Measurements from ENCODE around the gene OSR1.

The OSR1 gene

DNA sequence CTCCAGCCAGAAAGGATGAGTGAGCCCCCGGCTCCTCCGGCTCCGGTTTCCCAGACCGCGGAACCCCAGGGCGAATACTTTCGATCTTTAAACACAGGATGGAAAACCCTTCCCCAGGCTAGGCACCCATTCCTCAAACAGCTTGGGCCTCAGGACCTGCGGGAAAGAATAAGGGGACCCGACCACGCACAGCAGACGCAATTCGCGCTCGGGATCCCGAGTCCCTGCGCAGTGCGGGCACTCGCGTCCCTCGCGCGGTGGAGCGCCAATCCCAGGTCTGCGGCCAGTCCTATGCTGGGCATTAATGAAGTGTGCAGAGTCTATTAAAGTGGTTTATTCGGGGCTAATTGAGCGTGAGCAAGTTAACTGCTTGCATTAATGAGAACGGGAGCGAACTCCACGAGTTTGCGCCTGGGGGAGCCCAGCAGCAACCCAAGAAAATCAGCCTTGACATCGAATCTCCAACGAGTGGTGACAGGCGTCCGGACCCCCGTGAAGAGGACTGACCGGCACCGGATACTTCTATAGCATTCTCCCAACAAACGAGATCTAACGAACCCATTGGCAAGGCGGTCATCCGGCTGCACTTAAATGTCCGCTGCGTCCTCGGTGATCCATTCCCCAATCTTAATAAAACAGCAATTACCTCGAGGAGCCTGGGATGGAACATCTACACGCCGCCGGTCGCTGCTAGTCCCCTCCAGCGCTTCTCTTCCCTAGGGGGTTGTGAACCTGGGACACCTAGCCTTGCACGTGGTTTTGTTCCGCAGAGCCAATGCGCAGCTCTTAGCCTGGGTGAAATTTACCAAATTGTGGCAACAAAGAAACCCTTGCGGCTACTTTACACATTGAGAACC, 1.6 kb downstream of the OSR1 start:
- Histone ChIP-seq H3K9ac (ENCODE audit: low read length) (no peak overlapping the region), H3K36me3 (ENCODE audit: control insufficient read depth, low read depth, low read length) (no peaks in the 10 kb centered on the region), H3K9me3 (ENCODE audit: control insufficient read depth, low read depth, low read length) (no peaks in the 10 kb centered on the region), H3K4me1 (ENCODE audit: control insufficient read depth, low read depth, low read length) (peaks cover 28% of the 10 kb centered on the region), H3K27ac (ENCODE audit: low read length) (no peak overlapping the region), H3K27me3 (ENCODE audit: control insufficient read depth, insufficient read depth, low read length) (peaks cover 99% of the 10 kb centered on the region), H3K4me3 (ENCODE audit: low read length) (peak overlapping the region; percentile 32)

DNA sequence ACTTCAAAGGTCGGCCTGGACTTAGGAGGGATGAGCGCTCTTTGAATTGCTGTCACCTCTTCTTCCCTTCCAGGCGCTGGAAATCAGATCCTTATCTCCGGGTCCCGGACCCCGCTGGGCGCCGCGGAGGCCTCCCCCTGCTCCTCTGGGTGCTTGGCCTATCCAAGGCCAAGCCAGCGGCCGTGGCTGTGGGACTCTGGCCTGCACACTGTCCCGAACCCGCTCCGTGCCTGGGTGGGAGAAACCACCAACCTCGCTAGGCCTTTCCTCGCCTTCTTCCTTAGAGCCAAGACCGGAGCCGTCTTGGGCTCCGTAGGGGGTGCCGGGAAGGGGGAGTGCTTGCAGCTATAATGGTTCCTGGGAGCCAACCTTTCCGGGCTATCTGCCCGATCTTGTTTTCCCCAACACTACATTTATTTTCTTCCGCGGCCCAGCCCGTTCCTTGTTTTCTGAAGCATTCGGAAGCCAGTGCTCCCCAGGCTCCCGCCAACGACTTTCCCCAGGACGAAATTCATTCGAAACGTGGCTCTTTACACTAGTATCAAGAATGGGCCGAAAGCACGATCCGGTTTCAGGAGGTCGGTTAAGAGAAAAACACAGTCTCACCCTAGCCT, 2.4 kb downstream of the OSR1 start:
- Histone ChIP-seq H3K27me3 (ENCODE audit: control insufficient read depth, insufficient read depth, low read length) (peaks cover 99% of the 10 kb centered on the region), H3K36me3 (ENCODE audit: control insufficient read depth, low read depth, low read length) (no peaks in the 10 kb centered on the region), H3K4me1 (ENCODE audit: control insufficient read depth, low read depth, low read length) (peaks cover 25% of the 10 kb centered on the region), H3K27ac (ENCODE audit: low read length) (no peak overlapping the region), H3K9ac (ENCODE audit: low read length) (no peak overlapping the region), H3K4me3 (ENCODE audit: low read length) (peak overlapping the region; percentile 32), H3K9me3 (ENCODE audit: control insufficient read depth, low read depth, low read length) (no peaks in the 10 kb centered on the region)

DNA sequence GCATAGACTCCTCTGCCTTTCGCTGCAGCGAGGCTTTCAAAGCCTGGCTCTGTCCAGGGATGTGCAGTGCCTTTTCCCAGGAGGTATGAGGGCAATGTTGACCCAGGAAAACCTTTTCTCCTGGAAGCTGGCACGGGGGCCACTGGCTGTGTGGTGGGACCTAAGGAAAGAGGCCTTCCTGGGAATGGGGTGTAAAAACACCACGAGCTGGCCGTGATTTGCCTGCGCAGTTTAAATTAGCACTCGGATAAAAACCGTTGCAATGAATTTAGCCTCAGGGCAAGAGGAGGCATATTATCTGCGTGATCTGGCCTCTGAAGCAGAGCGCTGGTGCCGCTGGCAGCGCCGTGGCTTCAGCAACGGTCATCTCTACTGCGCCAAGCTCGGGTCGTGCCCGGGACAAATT, 3.0 kb downstream of the OSR1 start:
- no peak overlapping the region for H3K4me3 ChIP-seq (ENCODE audit: low read length)
- peaks cover 99% of the 10 kb centered on the region for H3K27me3 ChIP-seq (ENCODE audit: control insufficient read depth, insufficient read depth, low read length)
- H3K4me1 ChIP-seq (ENCODE audit: control insufficient read depth, low read depth, low read length) = peaks cover 31% of the 10 kb centered on the region
- H3K9ac ChIP-seq (ENCODE audit: low read length) = no peak overlapping the region
- H3K36me3 ChIP-seq (ENCODE audit: control insufficient read depth, low read depth, low read length) = no peaks in the 10 kb centered on the region
- H3K27ac ChIP-seq (ENCODE audit: low read length) = no peak overlapping the region
- no peaks in the 10 kb centered on the region for H3K9me3 ChIP-seq (ENCODE audit: control insufficient read depth, low read depth, low read length)

DNA sequence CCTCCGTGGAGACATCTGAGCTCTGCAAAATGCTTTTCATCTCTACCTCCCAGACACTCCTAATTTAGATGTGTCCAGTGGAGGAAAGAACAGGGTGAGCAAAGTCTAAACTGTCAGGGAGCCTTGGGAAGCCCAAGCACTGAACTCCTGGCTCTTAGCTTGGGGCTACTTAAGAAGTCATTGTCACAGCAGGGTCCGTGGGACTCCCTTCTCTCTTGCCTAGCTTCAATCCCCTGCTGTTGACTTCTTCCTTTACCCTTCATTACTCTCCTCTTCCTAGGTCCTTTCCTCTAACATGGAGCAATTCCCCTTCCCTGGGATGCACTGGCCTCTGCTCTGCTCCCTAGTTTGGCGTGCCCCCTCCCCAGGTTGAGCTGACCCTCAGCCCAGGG, 3.4 kb downstream of the OSR1 start:
- Histone ChIP-seq H3K4me1 (ENCODE audit: control insufficient read depth, low read depth, low read length) (peaks cover 31% of the 10 kb centered on the region), H3K27me3 (ENCODE audit: control insufficient read depth, insufficient read depth, low read length) (peaks cover 99% of the 10 kb centered on the region)

DNA sequence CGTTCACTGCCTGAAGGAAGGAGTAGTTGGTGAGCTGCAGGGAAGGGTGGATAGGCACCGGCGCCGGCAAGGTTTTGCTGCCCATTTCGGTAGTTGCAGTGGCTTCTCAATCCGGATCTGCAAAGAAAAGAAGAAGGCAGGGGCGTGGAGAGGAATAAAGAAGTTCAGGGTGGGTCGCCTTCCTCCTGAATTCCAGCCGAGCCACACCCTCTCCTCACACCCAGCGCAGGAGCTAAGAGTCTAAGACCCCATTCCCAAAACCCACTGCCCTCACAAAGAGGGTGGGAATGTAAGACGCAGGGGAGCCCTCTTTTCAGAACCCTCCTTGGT, 4.7 kb downstream of the OSR1 start:
- Histone ChIP-seq H3K27me3 (ENCODE audit: control insufficient read depth, insufficient read depth, low read length) (peaks cover 99% of the 10 kb centered on the region), H3K4me1 (ENCODE audit: control insufficient read depth, low read depth, low read length) (peaks cover 31% of the 10 kb centered on the region), H3K9ac (ENCODE audit: low read length) (no peak overlapping the region), H3K36me3 (ENCODE audit: control insufficient read depth, low read depth, low read length) (no peaks in the 10 kb centered on the region), H3K27ac (ENCODE audit: low read length) (no peak overlapping the region), H3K4me3 (ENCODE audit: low read length) (no peak overlapping the region), H3K9me3 (ENCODE audit: control insufficient read depth, low read depth, low read length) (no peaks in the 10 kb centered on the region)

More for the DNA sequence above, 3.4 kb downstream of the OSR1 start:
- H3K9me3 ChIP-seq (ENCODE audit: control insufficient read depth, low read depth, low read length) = no peaks in the 10 kb centered on the region
- no peak overlapping the region for H3K4me3 ChIP-seq (ENCODE audit: low read length)
- no peak overlapping the region for H3K9ac ChIP-seq (ENCODE audit: low read length)
- no peaks in the 10 kb centered on the region for H3K36me3 ChIP-seq (ENCODE audit: control insufficient read depth, low read depth, low read length)
- no peak overlapping the region for H3K27ac ChIP-seq (ENCODE audit: low read length)

DNA sequence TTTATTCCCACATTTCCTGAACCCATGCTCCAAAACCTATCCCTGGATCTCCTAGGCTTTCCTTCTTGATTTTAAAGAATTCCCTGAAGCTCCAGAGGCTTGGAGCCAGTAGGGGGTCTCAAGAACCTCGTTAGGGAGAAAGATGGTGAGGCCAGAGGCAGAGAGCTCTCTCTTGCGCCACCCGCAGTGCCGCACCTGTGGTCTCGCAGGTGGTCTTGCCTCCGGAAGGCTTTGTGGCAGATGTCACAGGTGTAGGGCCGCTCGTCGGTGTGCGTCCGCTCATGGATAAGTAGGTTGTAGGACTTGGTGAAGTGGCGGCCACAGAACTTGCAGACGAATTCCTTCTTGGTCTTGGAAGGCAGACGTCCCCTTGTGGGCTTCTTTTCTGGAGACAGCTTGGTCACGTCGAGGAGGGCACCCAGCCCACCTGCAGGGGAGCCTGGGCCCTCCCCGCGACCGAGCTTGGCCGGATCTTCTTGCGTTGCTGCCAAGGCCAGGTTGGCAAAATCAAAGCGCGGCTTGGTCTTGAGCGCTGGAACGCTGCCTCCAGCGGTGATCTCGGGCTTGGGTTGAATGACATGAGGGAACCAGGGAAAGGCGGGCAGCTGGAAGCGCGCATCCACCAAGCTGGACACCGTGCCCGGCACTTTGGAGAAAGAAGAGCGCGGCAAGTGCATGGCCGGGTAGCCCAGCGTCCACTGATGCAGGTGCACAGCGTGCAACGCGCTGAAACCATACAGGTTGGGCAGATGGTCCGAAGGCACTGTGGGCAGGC, 5.3 kb downstream of the OSR1 start:
- H3K36me3 ChIP-seq (ENCODE audit: control insufficient read depth, low read depth, low read length) = no peaks in the 10 kb centered on the region
- H3K9ac ChIP-seq (ENCODE audit: low read length) = no peak overlapping the region
- peaks cover 31% of the 10 kb centered on the region for H3K4me1 ChIP-seq (ENCODE audit: control insufficient read depth, low read depth, low read length)
- H3K4me3 ChIP-seq (ENCODE audit: low read length) = no peak overlapping the region
- H3K27me3 ChIP-seq (ENCODE audit: control insufficient read depth, insufficient read depth, low read length) = peaks cover 99% of the 10 kb centered on the region
- no peak overlapping the region for H3K27ac ChIP-seq (ENCODE audit: low read length)
- H3K9me3 ChIP-seq (ENCODE audit: control insufficient read depth, low read depth, low read length) = no peaks in the 10 kb centered on the region

DNA sequence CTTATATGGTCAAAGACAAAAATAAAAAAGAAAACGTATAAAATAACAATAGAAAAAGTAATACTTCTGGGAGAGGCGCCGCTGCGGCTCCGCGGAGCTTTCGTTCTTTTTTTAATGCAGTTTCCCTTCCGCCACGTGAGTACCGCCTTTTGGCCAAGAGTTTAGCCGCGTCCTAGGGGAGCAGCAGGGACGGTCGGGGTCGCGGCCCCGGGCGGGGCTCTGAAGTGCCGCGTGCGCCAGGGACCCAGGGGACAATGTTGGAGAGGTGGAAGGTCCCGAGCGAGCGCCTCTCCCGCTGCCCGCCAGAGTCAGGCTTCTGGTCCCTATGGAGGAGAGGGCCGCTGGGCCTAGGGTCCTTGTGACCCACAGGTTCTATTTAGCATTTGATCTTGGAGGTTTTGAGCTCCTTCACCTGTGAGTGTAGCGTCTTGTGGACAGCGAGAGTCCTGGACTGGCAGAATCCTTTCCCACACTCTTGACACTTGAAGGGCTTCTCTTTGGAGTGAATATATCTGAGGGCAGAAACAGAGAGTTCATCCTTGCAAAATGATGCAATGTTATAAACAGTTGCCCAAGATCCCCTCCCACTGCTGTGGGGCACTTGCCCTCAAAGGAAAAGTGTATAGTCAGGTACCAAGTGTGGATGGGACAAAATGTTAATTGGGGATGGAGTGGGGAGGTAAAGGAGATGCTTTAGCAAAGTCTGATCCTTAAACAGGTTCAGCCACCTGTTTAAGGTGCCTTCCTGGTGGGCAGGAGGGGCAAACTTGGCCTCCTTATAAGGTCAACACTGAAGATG, 6.3 kb downstream of the OSR1 start:
- Histone ChIP-seq H3K9me3 (ENCODE audit: control insufficient read depth, low read depth, low read length) (no peaks in the 10 kb centered on the region), H3K9ac (ENCODE audit: low read length) (no peak overlapping the region)

DNA sequence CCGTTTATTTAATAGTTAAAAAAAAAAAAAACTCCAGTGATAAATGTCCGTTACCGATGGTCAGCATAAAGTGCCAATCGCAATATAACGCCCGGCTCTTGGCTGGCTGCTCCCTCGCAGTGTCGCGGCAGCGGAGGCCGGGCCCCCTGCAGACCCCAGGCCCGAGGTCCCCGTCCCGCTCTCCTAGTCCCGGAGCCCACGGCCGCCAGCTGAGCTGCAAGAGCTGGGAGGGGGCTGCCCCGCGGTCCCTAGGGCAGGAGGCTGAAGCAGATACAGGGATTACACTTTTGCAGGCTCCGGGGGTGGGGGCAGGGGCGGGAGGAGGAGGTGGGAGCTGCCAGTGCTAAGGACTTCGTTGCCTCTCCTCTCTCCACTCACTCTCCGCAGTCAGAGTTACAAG, 6.9 kb downstream of the OSR1 start:
- peaks cover 18% of the 10 kb centered on the region for H3K4me1 ChIP-seq (ENCODE audit: control insufficient read depth, low read depth, low read length)
- H3K27me3 ChIP-seq (ENCODE audit: control insufficient read depth, insufficient read depth, low read length) = peaks cover 95% of the 10 kb centered on the region
- no peaks in the 10 kb centered on the region for H3K9me3 ChIP-seq (ENCODE audit: control insufficient read depth, low read depth, low read length)
- no peak overlapping the region for H3K9ac ChIP-seq (ENCODE audit: low read length)
- H3K27ac ChIP-seq (ENCODE audit: low read length) = no peak overlapping the region
- peak overlapping the region; percentile 32 for H3K4me3 ChIP-seq (ENCODE audit: low read length)
- no peaks in the 10 kb centered on the region for H3K36me3 ChIP-seq (ENCODE audit: control insufficient read depth, low read depth, low read length)

More for the DNA sequence above, 6.3 kb downstream of the OSR1 start:
- H3K36me3 ChIP-seq (ENCODE audit: control insufficient read depth, low read depth, low read length) = no peaks in the 10 kb centered on the region
- H3K27me3 ChIP-seq (ENCODE audit: control insufficient read depth, insufficient read depth, low read length) = peaks cover 95% of the 10 kb centered on the region
- H3K4me1 ChIP-seq (ENCODE audit: control insufficient read depth, low read depth, low read length) = peaks cover 24% of the 10 kb centered on the region
- peak overlapping the region; percentile 32 for H3K4me3 ChIP-seq (ENCODE audit: low read length)
- no peak overlapping the region for H3K27ac ChIP-seq (ENCODE audit: low read length)

DNA sequence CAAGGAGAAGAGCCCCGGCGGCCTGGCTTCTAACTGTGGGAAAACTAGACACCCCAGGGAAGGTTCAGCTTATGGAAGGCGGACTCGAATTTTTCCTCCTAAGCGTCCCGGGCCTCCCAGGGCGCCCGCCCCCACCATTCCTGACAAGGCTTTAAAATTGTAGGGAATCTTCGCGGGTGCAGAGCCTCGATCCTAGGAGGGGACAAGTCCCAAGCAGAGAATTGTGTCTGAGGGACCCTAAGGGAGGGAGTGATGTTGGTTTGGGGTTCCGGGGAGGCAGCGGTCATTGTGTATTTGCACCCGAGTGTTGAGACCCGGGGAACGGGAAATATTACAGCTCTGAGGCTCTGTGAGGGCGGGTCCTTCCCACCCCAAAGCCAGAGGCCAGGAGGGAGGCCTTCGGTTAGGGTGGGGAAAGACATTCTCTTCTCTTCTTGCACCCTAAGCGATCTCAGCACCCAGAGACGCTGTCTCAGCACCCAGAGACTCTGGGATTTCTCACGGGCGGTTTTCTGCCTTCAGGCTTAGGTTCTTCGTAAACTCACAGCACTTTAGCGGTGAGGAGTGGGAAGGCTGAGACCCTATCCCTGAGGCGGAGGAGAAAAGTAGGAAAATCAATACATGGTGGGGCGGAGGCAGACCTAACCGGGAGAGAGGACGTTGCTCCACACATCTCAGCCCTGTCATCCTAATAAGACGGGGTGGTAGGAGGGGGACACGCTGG, 7.6 kb downstream of the OSR1 start:
- Histone ChIP-seq H3K36me3 (ENCODE audit: control insufficient read depth, low read depth, low read length) (no peaks in the 10 kb centered on the region), H3K4me1 (ENCODE audit: control insufficient read depth, low read depth, low read length) (peaks cover 14% of the 10 kb centered on the region), H3K4me3 (ENCODE audit: low read length) (peak overlapping the region; percentile 51), H3K27ac (ENCODE audit: low read length) (no peak overlapping the region), H3K27me3 (ENCODE audit: control insufficient read depth, insufficient read depth, low read length) (peaks cover 90% of the 10 kb centered on the region), H3K9me3 (ENCODE audit: control insufficient read depth, low read depth, low read length) (no peaks in the 10 kb centered on the region), H3K9ac (ENCODE audit: low read length) (no peak overlapping the region)

DNA sequence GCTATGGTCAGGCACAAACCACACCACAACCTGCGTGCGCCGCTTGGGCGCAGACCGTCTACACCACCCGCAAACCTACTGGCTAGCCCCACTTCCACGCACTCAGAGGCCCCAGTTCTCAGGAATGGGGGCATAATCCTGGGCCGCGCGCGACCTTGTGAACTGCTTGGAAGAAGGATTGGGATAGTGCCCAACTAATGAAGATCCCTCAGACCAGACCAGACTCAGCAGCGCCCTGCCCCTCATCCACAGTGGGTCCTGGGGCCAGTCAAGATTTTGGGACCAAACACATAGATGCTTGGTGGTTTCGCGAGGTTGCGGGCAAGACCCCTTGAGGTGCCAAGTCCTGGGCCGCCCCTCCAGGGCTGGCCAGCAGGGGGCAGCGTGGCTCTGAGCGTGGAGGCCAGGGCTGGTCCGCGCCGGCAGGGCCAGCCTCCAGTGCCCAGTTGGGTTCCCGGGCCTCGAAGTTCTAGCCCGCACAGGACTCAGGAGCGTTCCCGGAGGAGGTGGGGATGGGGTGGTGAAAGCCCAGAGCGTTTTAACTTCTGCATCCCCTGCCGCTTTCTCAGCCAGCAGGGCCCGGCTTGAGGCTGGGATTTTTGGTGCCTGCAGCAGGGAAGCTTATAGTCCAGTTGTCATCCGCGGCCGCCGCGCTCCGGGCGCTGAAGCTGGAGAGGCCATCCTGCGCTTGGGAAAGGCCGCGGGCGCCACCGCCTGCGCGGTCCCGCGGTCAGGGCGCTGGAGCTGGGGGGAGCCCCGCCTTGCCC, 8.3 kb downstream of the OSR1 start:
- Histone ChIP-seq H3K4me1 (ENCODE audit: control insufficient read depth, low read depth, low read length) (peaks cover 14% of the 10 kb centered on the region), H3K4me3 (ENCODE audit: low read length) (peak overlapping the region; percentile 51), H3K9me3 (ENCODE audit: control insufficient read depth, low read depth, low read length) (no peaks in the 10 kb centered on the region), H3K27ac (ENCODE audit: low read length) (no peak overlapping the region), H3K9ac (ENCODE audit: low read length) (no peak overlapping the region), H3K36me3 (ENCODE audit: control insufficient read depth, low read depth, low read length) (no peaks in the 10 kb centered on the region), H3K27me3 (ENCODE audit: control insufficient read depth, insufficient read depth, low read length) (peaks cover 82% of the 10 kb centered on the region)

All from iPS-18a (cell line).